ENCODE measurements around the gene DUOXA2. TPM values are rescaled to one million over a fixed set of nuclear protein-coding genes. Genes with fewer than 3 reads are reported as not detected.

DUOXA2 gene
- total RNA-seq, 1 experiment from 2014 or later: not detected

GRCh38 chr15:45116006-45116481 lies 1.9 kb downstream of the DUOXA2 start:
- no peak overlapping the region for H3K4me3 Mint-ChIP-seq (ENCODE audit: low read depth, unreplicated experiment)
- no peak for DNase-seq
- H3K27ac Mint-ChIP-seq (ENCODE audit: unreplicated experiment): no peak overlapping the region
- peaks cover 76% of the 10 kb centered on the region for H3K27me3 Mint-ChIP-seq (ENCODE audit: unreplicated experiment)
- TF ChIP-seq CTCF (IDR thresholded peaks at IDR 0.05; ENCODE audit: unreplicated experiment): no peak
- H3K4me1 Mint-ChIP-seq (ENCODE audit: low read depth, unreplicated experiment): peaks cover 23% of the 10 kb centered on the region
- no TSS peak for BruUV-seq (replicated peaks)
- CTCF ChIA-PET: no interaction called here
- intact Hi-C loops (cut with micrococcal nuclease; ENCODE audit: unreplicated experiment): no loop called here
- H3K36me3 Mint-ChIP-seq (ENCODE audit: insufficient read depth, unreplicated experiment): no peaks in the 10 kb centered on the region
- no peaks in the 10 kb centered on the region for H3K9me3 Mint-ChIP-seq (ENCODE audit: low read depth, unreplicated experiment)

- DNase-seq: no peak
- H3K27me3 Mint-ChIP-seq (ENCODE audit: unreplicated experiment): peaks cover 75% of the 10 kb centered on the region
- H3K27ac Mint-ChIP-seq (ENCODE audit: unreplicated experiment): no peak overlapping the region
- no peaks in the 10 kb centered on the region for H3K9me3 Mint-ChIP-seq (ENCODE audit: low read depth, unreplicated experiment)
- peaks cover 1% of the 10 kb centered on the region for H3K36me3 Mint-ChIP-seq (ENCODE audit: insufficient read depth, unreplicated experiment)
- no peak overlapping the region for H3K4me3 Mint-ChIP-seq (ENCODE audit: low read depth, unreplicated experiment)
- no peak for TF ChIP-seq CTCF (IDR thresholded peaks at IDR 0.05; ENCODE audit: unreplicated experiment)
- H3K4me1 Mint-ChIP-seq (ENCODE audit: low read depth, unreplicated experiment): peaks cover 23% of the 10 kb centered on the region
- BruUV-seq (replicated peaks): no TSS peak
- CTCF ChIA-PET: no interaction called here
- intact Hi-C loops (cut with micrococcal nuclease; ENCODE audit: unreplicated experiment): no loop called here
Measured at GRCh38 chr15:45116482-45117307, 2.6 kb downstream of the DUOXA2 start.

GRCh38 chr15:45117308-45118130 lies 3.4 kb downstream of the DUOXA2 start:
- H3K4me3 Mint-ChIP-seq (ENCODE audit: low read depth, unreplicated experiment): no peak overlapping the region
- no peak for DNase-seq
- CTCF ChIA-PET: interaction anchor here (0.7 to 1.6 kb wide), 17 partner anchors 9 to 264 kb away, joined by 3 to 15 read pairs (median 4); partner anchors contain the start of gene SORD
- intact Hi-C loops (cut with micrococcal nuclease; ENCODE audit: unreplicated experiment): no loop called here
- H3K27me3 Mint-ChIP-seq (ENCODE audit: unreplicated experiment): peaks cover 66% of the 10 kb centered on the region
- H3K9me3 Mint-ChIP-seq (ENCODE audit: low read depth, unreplicated experiment): no peaks in the 10 kb centered on the region
- TF ChIP-seq CTCF (IDR thresholded peaks at IDR 0.05; ENCODE audit: unreplicated experiment): no peak
- H3K27ac Mint-ChIP-seq (ENCODE audit: unreplicated experiment): no peak overlapping the region
- peaks cover 5% of the 10 kb centered on the region for H3K36me3 Mint-ChIP-seq (ENCODE audit: insufficient read depth, unreplicated experiment)
- no TSS peak for BruUV-seq (replicated peaks)
- H3K4me1 Mint-ChIP-seq (ENCODE audit: low read depth, unreplicated experiment): peaks cover 23% of the 10 kb centered on the region

GRCh38 chr15:45118131-45118588 lies 4.0 kb downstream of the DUOXA2 start:
- H3K4me1 Mint-ChIP-seq (ENCODE audit: low read depth, unreplicated experiment): peaks cover 21% of the 10 kb centered on the region
- H3K4me3 Mint-ChIP-seq (ENCODE audit: low read depth, unreplicated experiment): no peak overlapping the region
- CTCF ChIA-PET: interaction anchor here (0.6 to 1.6 kb wide), 18 partner anchors 8 to 265 kb away, joined by 3 to 15 read pairs (median 4); partner anchors contain the start of gene SORD
- no peak overlapping the region for H3K27ac Mint-ChIP-seq (ENCODE audit: unreplicated experiment)
- no TSS peak for BruUV-seq (replicated peaks)
- H3K36me3 Mint-ChIP-seq (ENCODE audit: insufficient read depth, unreplicated experiment): peaks cover 5% of the 10 kb centered on the region
- intact Hi-C loops (cut with micrococcal nuclease; ENCODE audit: unreplicated experiment): no loop called here
- TF ChIP-seq CTCF (IDR thresholded peaks at IDR 0.05; ENCODE audit: unreplicated experiment): peak; percentile 87
- H3K27me3 Mint-ChIP-seq (ENCODE audit: unreplicated experiment): peaks cover 60% of the 10 kb centered on the region
- peak; percentile 89 for DNase-seq
- no peaks in the 10 kb centered on the region for H3K9me3 Mint-ChIP-seq (ENCODE audit: low read depth, unreplicated experiment)
